T-helper 17 cell (primary cell): ENCODE data around the gene PRSS8. TPM values are rescaled to one million over a fixed set of nuclear protein-coding genes. Genes with fewer than 3 reads are reported as not detected.
"Not testable (repeated sequence)": the region's sequence is repeated elsewhere in the genome, so short reads cannot be mapped to it uniquely, and the experiment has no call there.

Experiments
- ATAC-seq: fragments of 150-1000 bp; cut with Tn5 transposase; 2 replicates; pipeline ENCODE4 v1.10.0; 2021; ENCODE audit warnings: mild to moderate bottlenecking, moderate library complexity
- DNase-seq, 3 donors: peaks; one replicate each; pipeline versions ENCODE4 v3.0.0 to v3.0.0-alpha.2; 2020 to 2021
- H3K9me3 ChIP-seq: one replicate; pipeline ENCODE4 v1.7.0; 2013; ENCODE audit warnings: low read length, mild to moderate bottlenecking; ENCODE audit not compliant: control insufficient read depth, poor library complexity, severe bottlenecking
- H3K27ac Mint-ChIP-seq: one replicate; pipeline ENCODE4 v1.8.0; 2022; ENCODE audit warnings: mild to moderate bottlenecking, moderate library complexity, mixed read lengths
- H3K27me3 Mint-ChIP-seq: one replicate; pipeline ENCODE4 v1.8.0; 2022; ENCODE audit warnings: mixed read lengths
- H3K36me3 Mint-ChIP-seq: one replicate; pipeline ENCODE4 v1.8.0; 2022; ENCODE audit warnings: low read depth, mixed read lengths
- H3K4me1 Mint-ChIP-seq: one replicate; pipeline ENCODE4 v1.8.0; 2022; ENCODE audit warnings: mild to moderate bottlenecking, mixed read lengths
- H3K4me3 Mint-ChIP-seq: one replicate; pipeline ENCODE4 v1.8.0; 2022; ENCODE audit warnings: mild to moderate bottlenecking, moderate library complexity, mixed read lengths
- total RNA-seq, 4 donors: library from RNA in 2 of 4; stranded (reverse) in 2 of 4; gene quantifications; one replicate each; pipeline ENCODE4 v1.2.3 and lab custom pipeline; 2022 to 2026

Gene PRSS8
- not detected for total RNA-seq
- total RNA-seq (lab: John Stamatoyannopoulos, UW): 0 reads per million in 2 donors

GRCh38 chr16:31135535-31136286 lies at the start of gene PRSS8:
PRSS8 (minus strand) TSS chr16:31135727; CDS start chr16:31135498, 229 bp downstream.
- Mint-ChIP-seq H3K4me1 (peaks cover 4% of the 10 kb centered on the region), H3K4me3 (no peak within 1 kb of the TSS), H3K27ac (peak within 1 kb of the TSS; percentile 37), H3K36me3 (no peaks in the 10 kb centered on the region), H3K27me3 (no peaks in the 10 kb centered on the region)
- no peaks in the 10 kb centered on the region for H3K9me3 ChIP-seq
- no peak for ATAC-seq
- DNase-seq: no peak

- H3K4me1 Mint-ChIP-seq: peaks cover 68% of the 10 kb centered on the region
- peak overlapping the region; percentile 99 for H3K27ac Mint-ChIP-seq
- H3K9me3 ChIP-seq: no peaks in the 10 kb centered on the region
- H3K4me3 Mint-ChIP-seq: peak overlapping the region; percentile 56
- ATAC-seq: no peak
- H3K27me3 Mint-ChIP-seq: no peaks in the 10 kb centered on the region
- DNase-seq: no peak
- H3K36me3 Mint-ChIP-seq: peaks cover 22% of the 10 kb centered on the region
Observed at GRCh38 chr16:31184888-31185287, 49.4 kb upstream of the PRSS8 start.

DNA sequence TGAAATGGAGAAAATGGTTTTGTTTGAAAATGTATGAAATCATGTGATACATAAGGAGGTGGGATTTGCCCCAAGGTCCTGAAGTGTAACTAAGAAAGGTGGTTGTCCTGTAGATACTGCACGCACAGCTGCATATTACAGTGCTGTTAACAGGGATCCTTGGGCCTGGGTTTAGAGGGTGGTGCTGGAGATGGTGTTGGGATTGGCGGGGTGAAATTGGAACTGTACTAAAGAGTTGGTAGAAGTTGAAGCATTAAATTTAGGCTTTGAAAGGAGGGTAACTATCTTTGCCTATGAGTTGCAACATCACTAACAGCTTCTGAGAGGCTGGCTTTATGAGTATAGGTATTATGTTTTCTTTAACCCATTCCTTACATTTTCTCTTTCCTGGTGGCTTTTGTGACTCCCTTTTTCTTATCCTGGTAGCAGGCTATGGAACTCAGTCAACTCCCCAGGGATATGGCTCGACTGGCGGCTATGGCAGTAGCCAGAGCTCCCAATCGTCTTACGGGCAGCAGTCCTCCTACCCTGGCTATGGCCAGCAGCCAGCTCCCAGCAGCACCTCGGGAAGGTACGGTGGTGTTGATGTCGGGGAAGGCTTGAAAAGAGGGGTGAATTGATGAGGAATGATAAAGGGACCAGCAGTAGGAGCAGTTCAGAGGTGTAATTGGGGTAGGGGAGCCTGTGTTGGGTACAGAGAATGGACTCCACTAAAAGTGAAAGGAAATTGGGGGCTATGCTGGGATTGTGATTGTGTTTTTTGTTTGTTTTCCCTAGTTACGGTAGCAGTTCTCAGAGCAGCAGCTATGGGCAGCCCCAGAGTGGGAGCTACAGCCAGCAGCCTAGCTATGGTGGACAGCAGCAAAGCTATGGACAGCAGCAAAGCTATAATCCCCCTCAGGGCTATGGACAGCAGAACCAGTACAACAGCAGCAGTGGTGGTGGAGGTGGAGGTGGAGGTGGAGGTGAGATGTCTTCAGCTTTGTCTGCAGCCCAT lies 48.2 kb upstream of the PRSS8 start:
- DNase-seq (no peak), ATAC-seq (no peak)
- peak overlapping the region; percentile 99 for H3K27ac Mint-ChIP-seq
- H3K4me1 Mint-ChIP-seq: peaks cover 62% of the 10 kb centered on the region
- H3K27me3 Mint-ChIP-seq: no peaks in the 10 kb centered on the region
- no peaks in the 10 kb centered on the region for H3K9me3 ChIP-seq
- H3K4me3 Mint-ChIP-seq: peak overlapping the region; percentile 70
- H3K36me3 Mint-ChIP-seq: peaks cover 18% of the 10 kb centered on the region

DNA sequence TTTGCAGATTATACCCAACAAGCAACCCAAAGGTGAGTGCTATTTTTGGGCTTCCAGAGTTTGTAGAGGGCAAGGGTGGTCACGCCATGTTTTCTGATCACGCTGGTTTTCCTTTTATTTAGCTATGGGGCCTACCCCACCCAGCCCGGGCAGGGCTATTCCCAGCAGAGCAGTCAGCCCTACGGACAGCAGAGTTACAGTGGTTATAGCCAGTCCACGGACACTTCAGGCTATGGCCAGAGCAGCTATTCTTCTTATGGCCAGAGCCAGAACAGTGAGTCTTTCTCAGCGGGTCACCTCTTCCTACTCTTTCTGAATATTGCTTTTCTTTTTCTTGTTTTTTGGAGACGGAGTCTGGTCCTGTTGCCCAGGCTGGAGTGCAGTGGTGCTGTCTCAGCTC lies 46.9 kb upstream of the PRSS8 start:
- no peak for DNase-seq
- Mint-ChIP-seq H3K27ac (peak overlapping the region; percentile 99), H3K36me3 (peaks cover 18% of the 10 kb centered on the region)

DNA sequence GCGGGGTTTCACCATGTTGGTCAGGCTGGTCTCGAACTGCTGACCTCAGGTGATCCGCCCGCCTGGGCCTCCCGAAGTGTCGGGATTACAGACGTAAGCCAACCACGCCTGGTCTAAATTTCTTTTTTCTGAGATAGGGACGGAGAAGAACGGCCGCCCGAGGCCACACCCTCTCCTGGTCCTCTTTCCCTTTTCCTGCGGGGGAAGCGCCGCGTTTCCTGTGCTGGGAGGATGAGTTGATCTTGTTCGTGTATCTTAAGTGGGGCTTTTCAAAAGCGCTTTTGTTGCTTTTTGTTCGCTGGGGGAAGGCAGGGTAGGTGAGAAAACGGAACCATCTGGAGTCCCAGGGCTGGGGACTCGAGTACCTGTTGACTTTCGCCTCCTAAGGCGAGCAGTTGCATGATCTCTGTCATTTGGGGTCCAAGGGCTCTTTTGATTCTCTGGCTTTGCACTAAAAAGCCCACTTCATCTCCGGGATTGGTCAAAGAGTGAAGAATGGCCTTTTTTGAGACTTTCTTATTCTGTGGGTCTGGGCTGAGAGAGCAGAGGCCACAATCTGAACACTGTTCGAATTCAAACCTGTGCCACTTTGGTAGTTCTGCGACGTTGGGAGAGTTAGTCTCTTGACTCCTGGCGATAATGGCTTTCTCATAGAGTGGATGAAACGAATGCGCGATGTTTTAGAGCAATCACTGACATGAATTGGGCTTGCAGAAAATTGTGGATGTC lies 45.7 kb upstream of the PRSS8 start:
- ATAC-seq (no peak), DNase-seq (no peak)
- no peaks in the 10 kb centered on the region for H3K27me3 Mint-ChIP-seq
- H3K36me3 Mint-ChIP-seq: peaks cover 18% of the 10 kb centered on the region
- peak overlapping the region; percentile 99 for H3K27ac Mint-ChIP-seq
- H3K4me1 Mint-ChIP-seq: peaks cover 59% of the 10 kb centered on the region
- H3K4me3 Mint-ChIP-seq: peak overlapping the region; percentile 95
- H3K9me3 ChIP-seq: no peaks in the 10 kb centered on the region

More for the DNA sequence above, 46.9 kb upstream of the PRSS8 start:
- H3K27me3 Mint-ChIP-seq: no peaks in the 10 kb centered on the region
- ATAC-seq: no peak
- H3K9me3 ChIP-seq: no peaks in the 10 kb centered on the region
- peak overlapping the region; percentile 95 for H3K4me3 Mint-ChIP-seq
- H3K4me1 Mint-ChIP-seq: peaks cover 64% of the 10 kb centered on the region

- Mint-ChIP-seq H3K36me3 (peaks cover 11% of the 10 kb centered on the region), H3K4me1 (peaks cover 47% of the 10 kb centered on the region), H3K27ac (peak within 1 kb of the TSS; percentile 99), H3K4me3 (peak within 1 kb of the TSS; percentile 95), H3K27me3 (no peaks in the 10 kb centered on the region)
- DNase-seq (peak; percentile 86 to 90 (median 88)), ATAC-seq (peak; percentile 71)
- H3K9me3 ChIP-seq: no peaks in the 10 kb centered on the region
Observed at GRCh38 chr16:31179747-31180459, 44.4 kb upstream of the PRSS8 start, which contains the start of gene FUS. FUS (plus strand) TSS chr16:31180139; CDS start chr16:31180215, 76 bp downstream.

- Mint-ChIP-seq H3K36me3 (peaks cover 8% of the 10 kb centered on the region), H3K27ac (peak overlapping the region; percentile 99), H3K27me3 (no peaks in the 10 kb centered on the region), H3K4me3 (peak overlapping the region; percentile 95), H3K4me1 (peaks cover 44% of the 10 kb centered on the region)
- no peak for DNase-seq
- no peak for ATAC-seq
- H3K9me3 ChIP-seq: no peaks in the 10 kb centered on the region
Observed at GRCh38 chr16:31179219-31179746, 43.8 kb upstream of the PRSS8 start.

DNA sequence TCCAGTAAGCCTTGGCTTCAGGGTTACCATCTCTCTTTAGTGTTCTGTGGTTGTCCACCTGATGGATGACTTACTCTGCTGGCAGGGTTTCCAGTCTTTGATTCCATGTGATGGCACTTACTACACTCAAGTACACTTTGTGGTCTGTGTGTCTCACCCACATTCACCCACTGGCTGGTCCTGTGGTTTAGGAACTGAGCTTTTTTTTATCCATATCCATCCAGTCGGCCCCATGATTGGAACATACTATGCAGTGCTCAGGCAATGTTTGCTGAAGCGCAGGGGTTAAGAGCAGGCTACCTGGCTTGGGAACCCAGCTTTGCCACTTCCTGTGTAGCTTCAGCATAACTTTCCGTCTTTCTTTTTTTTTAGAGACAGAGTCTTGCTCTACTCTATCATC lies 41.6 kb upstream of the PRSS8 start:
- DNase-seq (peak in 1 of 3 donors; percentile 28), ATAC-seq (peak; percentile 28)
- peak overlapping the region; percentile 79 for H3K27ac Mint-ChIP-seq
- no peaks in the 10 kb centered on the region for H3K27me3 Mint-ChIP-seq
- peak overlapping the region; percentile 80 for H3K4me3 Mint-ChIP-seq
- peaks cover 26% of the 10 kb centered on the region for H3K4me1 Mint-ChIP-seq
- no peaks in the 10 kb centered on the region for H3K9me3 ChIP-seq
- H3K36me3 Mint-ChIP-seq: peaks cover 3% of the 10 kb centered on the region

- H3K4me1 Mint-ChIP-seq, ATAC-seq, H3K9me3 ChIP-seq, DNase-seq, H3K27me3 Mint-ChIP-seq, H3K36me3 Mint-ChIP-seq, H3K4me3 Mint-ChIP-seq, H3K27ac Mint-ChIP-seq: not testable (repeated sequence)
Observed at GRCh38 chr16:31170048-31170447, 34.5 kb upstream of the PRSS8 start.

DNA sequence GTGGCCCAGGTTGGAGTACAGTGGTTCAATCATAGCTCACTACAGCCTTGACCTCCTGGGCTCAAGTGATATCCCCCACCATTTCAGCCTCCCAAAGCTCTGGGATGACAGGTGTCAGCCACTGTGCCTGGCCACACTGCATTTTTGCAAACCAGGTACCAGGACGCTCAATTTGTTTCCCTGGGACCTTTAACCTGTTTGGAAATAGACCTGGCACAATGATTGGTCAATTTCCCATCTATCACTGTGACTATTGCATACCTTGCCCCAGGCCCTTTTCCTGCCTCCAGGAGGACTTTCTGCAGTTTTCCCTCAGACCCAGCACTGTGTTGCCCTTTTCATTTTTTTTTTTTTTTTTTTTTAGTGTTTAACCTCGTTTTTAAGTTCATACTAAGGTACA lies 33.3 kb upstream of the PRSS8 start:
- DNase-seq: no peak
- Mint-ChIP-seq H3K36me3 (no peaks in the 10 kb centered on the region), H3K4me3 (no peak overlapping the region), H3K4me1 (peaks cover 2% of the 10 kb centered on the region), H3K27ac (no peak overlapping the region), H3K27me3 (peaks cover 6% of the 10 kb centered on the region)
- ATAC-seq: no peak
- no peaks in the 10 kb centered on the region for H3K9me3 ChIP-seq

GRCh38 chr16:31167315-31167714 lies 31.8 kb upstream of the PRSS8 start:
- Mint-ChIP-seq H3K36me3 (no peaks in the 10 kb centered on the region), H3K27ac (no peak overlapping the region), H3K4me1 (peaks cover 2% of the 10 kb centered on the region), H3K4me3 (no peak overlapping the region), H3K27me3 (peaks cover 6% of the 10 kb centered on the region)
- DNase-seq: no peak
- ATAC-seq: no peak
- no peaks in the 10 kb centered on the region for H3K9me3 ChIP-seq

- Mint-ChIP-seq H3K4me3 (no peak overlapping the region), H3K36me3 (no peaks in the 10 kb centered on the region), H3K27ac (no peak overlapping the region), H3K27me3 (peaks cover 5% of the 10 kb centered on the region), H3K4me1 (peaks cover 5% of the 10 kb centered on the region)
- no peak for ATAC-seq
- H3K9me3 ChIP-seq: no peaks in the 10 kb centered on the region
- no peak for DNase-seq
Observed at GRCh38 chr16:31157136-31157535, 21.6 kb upstream of the PRSS8 start.
